KMS-11 (cell line): ENCODE data around the gene FUOM.

ENCODE experiments used
- H2AFZ ChIP-seq: fragments of 200-600 bp; sonication (generic); 2 replicates; pipeline ENCODE4 v1.6.1; 2016; ENCODE audit warnings: antibody characterized with exemption, mixed run types, low read depth
- H3K27ac ChIP-seq: fragments of 200-600 bp; sonication (generic); 2 replicates; pipeline ENCODE4 v1.6.1; 2016; ENCODE audit warnings: mild to moderate bottlenecking, mixed run types
- H3K27me3 ChIP-seq: fragments of 200-600 bp; sonication (generic); 2 replicates; pipeline ENCODE4 v1.6.1; 2017; ENCODE audit warnings: mild to moderate bottlenecking, low read depth, mixed run types, moderate library complexity; ENCODE audit not compliant: insufficient read depth
- H3K36me3 ChIP-seq: fragments of 200-600 bp; sonication (generic); 2 replicates; pipeline ENCODE4 v1.6.1; 2017; ENCODE audit warnings: mild to moderate bottlenecking, mixed run types; ENCODE audit not compliant: insufficient read depth
- H3K4me1 ChIP-seq: fragments of 200-600 bp; sonication (generic); 2 replicates; pipeline ENCODE4 v1.6.1; 2016; ENCODE audit warnings: mild to moderate bottlenecking, low read depth, mixed run types; ENCODE audit not compliant: poor library complexity, severe bottlenecking
- H3K4me2 ChIP-seq: fragments of 200-600 bp; sonication (generic); 2 replicates; pipeline ENCODE4 v1.7.0; 2016; ENCODE audit warnings: mild to moderate bottlenecking, mixed run types
- H3K4me3 ChIP-seq: fragments of 200-600 bp; sonication (generic); IDR thresholded peaks from 2 replicates; pipeline ENCODE4 v1.6.1; 2017; ENCODE audit warnings: low read depth, low read length, mixed read lengths; ENCODE audit not compliant: insufficient read depth
- H3K79me2 ChIP-seq: fragments of 200-600 bp; sonication (generic); 2 replicates; pipeline ENCODE4 v1.6.1; 2016; ENCODE audit warnings: low read depth, mixed run types; ENCODE audit not compliant: insufficient read depth
- H3K9ac ChIP-seq: fragments of 200-600 bp; sonication (generic); 2 replicates; pipeline ENCODE4 v1.6.1; 2016; ENCODE audit warnings: mild to moderate bottlenecking, mixed run types
- H4K20me1 ChIP-seq: fragments of 200-600 bp; sonication (generic); 2 replicates; pipeline ENCODE4 v1.6.1; 2016; ENCODE audit warnings: mild to moderate bottlenecking, mixed run types; ENCODE audit not compliant: insufficient read depth
- TF ChIP-seq, protein P1 (sequence below): fragments of 200-600 bp; sonication (generic); conservative IDR thresholded peaks from 2 replicates; pipeline ENCODE4 v1.6.1; 2017; ENCODE audit warnings: low read depth, mild to moderate bottlenecking, antibody characterized with exemption, low read length, moderate library complexity, mixed read lengths

The FUOM gene

DNA sequence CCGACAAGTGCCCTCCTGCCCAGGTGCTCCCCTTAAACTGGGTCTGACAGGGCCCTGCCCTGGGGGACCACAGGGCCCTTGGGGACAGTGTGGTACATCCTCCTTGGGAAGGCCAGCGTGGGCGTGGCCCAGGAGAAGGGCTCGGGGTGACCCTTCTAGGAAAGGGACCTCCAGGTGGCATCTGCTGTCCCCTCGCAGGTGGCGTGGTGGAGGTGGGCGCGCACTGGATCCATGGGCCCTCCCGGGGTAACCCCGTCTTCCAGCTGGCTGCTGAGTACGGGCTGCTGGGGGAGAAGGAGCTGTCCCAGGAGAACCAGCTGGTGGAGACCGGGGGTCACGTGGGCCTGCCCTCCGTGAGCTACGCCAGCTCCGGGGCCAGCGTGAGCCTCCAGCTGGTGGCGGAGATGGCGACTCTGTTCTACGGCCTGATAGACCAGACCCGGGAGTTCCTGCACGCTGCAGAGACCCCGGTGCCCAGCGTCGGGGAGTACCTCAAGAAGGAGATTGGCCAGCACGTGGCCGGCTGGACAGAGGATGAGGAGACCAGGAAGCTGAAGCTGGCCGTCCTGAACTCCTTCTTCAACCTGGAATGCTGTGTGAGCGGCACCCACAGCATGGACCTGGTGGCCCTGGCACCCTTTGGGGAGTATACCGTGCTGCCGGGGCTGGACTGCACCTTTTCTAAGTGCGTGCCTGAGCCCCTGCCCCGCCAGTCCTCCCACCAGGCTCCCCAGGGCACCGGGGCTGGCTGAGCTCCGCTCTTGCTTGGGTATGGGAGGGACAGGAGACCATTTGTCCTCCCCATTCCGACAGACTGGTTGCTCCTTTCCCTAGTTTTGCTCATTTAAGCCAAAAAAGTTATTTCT is 22.2 kb upstream of the FUOM start:
- Histone ChIP-seq H3K4me2 (peak overlapping the region; percentile 45; the same call in 1 of the 2 replicates), H3K27ac (no peak overlapping the region), H2AFZ (peak overlapping the region; percentile 71; the same call in 1 of the 2 replicates), H3K9ac (peak overlapping the region; percentile 35; the same call in 1 of the 2 replicates), H3K4me1 (no peaks in the 10 kb centered on the region), H3K36me3 (no peaks in the 10 kb centered on the region), H3K4me3 (no peak overlapping the region), H3K79me2 (no peaks in the 10 kb centered on the region), H3K27me3 (no peaks in the 10 kb centered on the region; the same call in 1 of the 2 replicates), H4K20me1 (no peaks in the 10 kb centered on the region)
- TF ChIP-seq, protein P1, sequence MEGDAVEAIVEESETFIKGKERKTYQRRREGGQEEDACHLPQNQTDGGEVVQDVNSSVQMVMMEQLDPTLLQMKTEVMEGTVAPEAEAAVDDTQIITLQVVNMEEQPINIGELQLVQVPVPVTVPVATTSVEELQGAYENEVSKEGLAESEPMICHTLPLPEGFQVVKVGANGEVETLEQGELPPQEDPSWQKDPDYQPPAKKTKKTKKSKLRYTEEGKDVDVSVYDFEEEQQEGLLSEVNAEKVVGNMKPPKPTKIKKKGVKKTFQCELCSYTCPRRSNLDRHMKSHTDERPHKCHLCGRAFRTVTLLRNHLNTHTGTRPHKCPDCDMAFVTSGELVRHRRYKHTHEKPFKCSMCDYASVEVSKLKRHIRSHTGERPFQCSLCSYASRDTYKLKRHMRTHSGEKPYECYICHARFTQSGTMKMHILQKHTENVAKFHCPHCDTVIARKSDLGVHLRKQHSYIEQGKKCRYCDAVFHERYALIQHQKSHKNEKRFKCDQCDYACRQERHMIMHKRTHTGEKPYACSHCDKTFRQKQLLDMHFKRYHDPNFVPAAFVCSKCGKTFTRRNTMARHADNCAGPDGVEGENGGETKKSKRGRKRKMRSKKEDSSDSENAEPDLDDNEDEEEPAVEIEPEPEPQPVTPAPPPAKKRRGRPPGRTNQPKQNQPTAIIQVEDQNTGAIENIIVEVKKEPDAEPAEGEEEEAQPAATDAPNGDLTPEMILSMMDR: no peak

DNA sequence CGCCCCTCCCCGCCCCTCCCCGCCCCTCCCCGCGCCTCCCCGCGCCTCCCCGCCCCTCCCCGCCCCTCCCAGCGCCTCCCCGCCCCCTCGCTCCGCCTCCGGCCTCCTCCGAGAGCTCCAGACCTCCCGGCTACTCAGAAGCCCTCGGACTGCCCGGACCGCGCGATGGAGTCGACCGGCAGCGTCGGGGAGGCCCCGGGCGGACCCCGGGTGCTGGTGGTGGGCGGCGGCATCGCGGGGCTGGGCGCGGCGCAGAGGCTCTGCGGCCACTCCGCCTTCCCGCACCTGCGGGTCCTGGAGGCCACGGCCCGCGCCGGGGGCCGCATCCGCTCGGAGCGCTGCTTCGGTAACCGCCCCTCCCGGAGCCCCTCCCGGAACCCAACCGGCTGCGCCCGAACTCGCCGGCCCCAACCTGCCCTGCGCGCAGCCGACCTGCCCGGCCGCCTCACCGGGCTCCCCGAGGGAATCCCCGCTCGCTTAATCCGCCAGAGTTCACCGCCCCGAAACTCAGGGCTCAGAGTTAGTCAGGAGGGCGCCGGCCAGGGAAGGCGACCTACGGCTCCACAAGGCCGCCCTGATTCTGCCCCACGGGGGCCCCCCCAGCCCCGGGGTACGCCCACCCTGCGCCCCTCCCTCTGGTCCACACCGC is 21.5 kb upstream of the FUOM start, which contains the start of gene PAOX:
TSS of gene PAOX (plus strand) at position 111 of the 649 bp plus-strand sequence. CDS start at position 166, 55 bp downstream.
- Histone ChIP-seq H2AFZ (peak within 1 kb of the TSS; percentile 97), H3K9ac (peak within 1 kb of the TSS; percentile 35; the same call in 1 of the 2 replicates), H4K20me1 (no peaks in the 10 kb centered on the region), H3K27ac (no peak within 1 kb of the TSS), H3K4me3 (no peak within 1 kb of the TSS), H3K36me3 (no peaks in the 10 kb centered on the region), H3K27me3 (no peaks in the 10 kb centered on the region; the same call in 1 of the 2 replicates), H3K4me2 (peak within 1 kb of the TSS; percentile 92), H3K4me1 (no peaks in the 10 kb centered on the region), H3K79me2 (no peaks in the 10 kb centered on the region)
- TF ChIP-seq, protein P1: no peak

DNA sequence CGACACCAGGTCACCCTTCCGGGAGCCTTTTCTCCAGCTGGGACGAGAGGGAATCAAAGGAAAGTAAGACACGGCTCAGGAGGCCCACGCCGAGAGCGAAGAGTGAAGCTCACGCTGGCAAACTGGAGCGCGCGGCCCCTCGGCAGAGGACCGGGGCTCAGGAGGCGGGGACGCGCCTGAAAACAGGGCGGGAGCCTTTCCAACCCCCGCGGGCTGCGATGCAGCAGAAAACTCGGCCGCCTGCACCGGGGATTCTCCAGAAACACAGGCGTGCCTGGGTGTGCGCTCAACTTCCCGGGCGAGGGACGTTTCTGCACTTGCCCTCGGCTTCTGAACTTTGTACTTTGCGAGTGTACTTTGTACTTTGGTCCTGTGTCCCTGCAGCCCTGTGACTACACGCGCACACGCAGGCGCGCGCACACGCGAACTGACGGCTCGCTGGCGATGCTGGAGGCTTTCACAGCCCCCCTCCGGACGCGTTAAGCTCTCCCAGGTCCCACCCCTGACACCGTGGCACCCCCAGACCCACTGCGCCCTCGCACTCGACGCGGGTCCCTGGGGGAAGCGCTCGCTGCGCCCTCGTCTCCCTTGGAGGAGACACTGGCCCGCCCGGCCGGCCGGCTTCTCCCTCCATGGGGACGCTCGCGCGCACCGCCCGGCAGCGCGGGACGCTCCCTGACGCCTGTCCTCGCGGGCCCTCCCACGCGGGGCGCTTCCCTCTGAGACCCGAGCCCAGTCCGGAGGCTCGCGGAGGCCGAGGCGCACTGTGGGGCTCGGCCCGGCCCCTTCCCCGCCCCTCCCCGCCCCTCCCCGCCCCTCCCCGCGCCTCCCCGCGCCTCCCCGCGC is 20.7 kb upstream of the FUOM start:
- no peak overlapping the region for H3K4me3 ChIP-seq
- TF ChIP-seq, protein P1: no peak
- H2AFZ ChIP-seq: peak overlapping the region; percentile 97
- no peak overlapping the region for H3K27ac ChIP-seq
- H3K9ac ChIP-seq: peak overlapping the region; percentile 15; the same call in 1 of the 2 replicates
- no peaks in the 10 kb centered on the region for H4K20me1 ChIP-seq
- no peaks in the 10 kb centered on the region for H3K79me2 ChIP-seq
- no peaks in the 10 kb centered on the region for H3K36me3 ChIP-seq
- H3K27me3 ChIP-seq: no peaks in the 10 kb centered on the region; the same call in 1 of the 2 replicates
- H3K4me1 ChIP-seq: peaks cover 6% of the 10 kb centered on the region
- H3K4me2 ChIP-seq: peak overlapping the region; percentile 92

DNA sequence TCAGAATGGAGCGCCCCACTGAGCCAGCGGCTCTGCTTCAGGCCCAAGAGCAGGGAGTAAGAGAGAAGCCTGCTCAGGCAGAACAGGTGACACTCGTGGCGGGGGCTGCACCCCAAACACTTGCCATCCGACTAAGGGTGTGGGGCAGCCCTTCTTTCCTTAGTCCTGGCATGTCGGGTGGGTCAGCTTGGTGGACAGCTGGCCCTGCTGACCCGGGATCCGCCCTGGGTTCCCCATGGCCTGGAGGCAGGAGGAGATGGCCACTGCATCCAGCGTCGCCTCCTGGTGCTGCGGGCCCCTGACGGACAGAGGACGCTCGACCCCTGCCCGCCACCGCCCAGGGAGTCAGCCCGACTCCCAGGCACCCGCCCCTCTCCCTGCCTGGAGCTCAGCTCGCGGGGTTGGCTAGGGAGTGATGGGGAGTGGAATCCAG is 20.0 kb upstream of the FUOM start:
- Histone ChIP-seq H3K27ac (no peak overlapping the region), H3K27me3 (no peaks in the 10 kb centered on the region; the same call in 1 of the 2 replicates), H3K4me1 (peaks cover 6% of the 10 kb centered on the region), H3K79me2 (no peaks in the 10 kb centered on the region), H3K9ac (peak overlapping the region; percentile 15; the same call in 1 of the 2 replicates), H3K4me3 (no peak overlapping the region), H4K20me1 (no peaks in the 10 kb centered on the region), H2AFZ (peak overlapping the region; percentile 97), H3K36me3 (no peaks in the 10 kb centered on the region), H3K4me2 (peak overlapping the region; percentile 92)
- TF ChIP-seq, protein P1: no peak
